ENCODE results near the gene SGPP2.
A peak's percentile ranks its signal among the peaks of the same experiment; 100 is the strongest.

The SGPP2 gene

GRCh38 chr2:222447131-222447530 is 22.8 kb downstream of the SGPP2 start:
- DNase-seq (ENCODE audit: low read depth), result no peak
- TF ChIP-seq CTCF (IDR thresholded peaks at IDR 0.05; ENCODE audit: insufficient read depth, low read depth, low read length, missing control alignments), result no peak
- H3K4me3 ChIP-seq (ENCODE audit: low read depth, low read length), result no peak overlapping the region

- DNase-seq (ENCODE audit: low read depth), result no peak
- no peak for TF ChIP-seq CTCF (IDR thresholded peaks at IDR 0.05; ENCODE audit: insufficient read depth, low read depth, low read length, missing control alignments)
- no peak overlapping the region for H3K4me3 ChIP-seq (ENCODE audit: low read depth, low read length)
Measured at GRCh38 chr2:222448748-222449181, 24.4 kb downstream of the SGPP2 start.

GRCh38 chr2:222450021-222450420 is 25.7 kb downstream of the SGPP2 start:
- H3K4me3 ChIP-seq (ENCODE audit: low read depth, low read length), result no peak overlapping the region
- TF ChIP-seq CTCF (IDR thresholded peaks at IDR 0.05; ENCODE audit: insufficient read depth, low read depth, low read length, missing control alignments), result no peak

GRCh38 chr2:222451224-222451674 is 26.9 kb downstream of the SGPP2 start:
- H3K4me3 ChIP-seq (ENCODE audit: low read depth, low read length), result no peak overlapping the region
- peak; percentile 23 for TF ChIP-seq CTCF (IDR thresholded peaks at IDR 0.05; ENCODE audit: insufficient read depth, low read depth, low read length, missing control alignments)
- DNase-seq (ENCODE audit: low read depth), result peak; percentile 88

More at GRCh38 chr2:222450021-222450420, 25.7 kb downstream of the SGPP2 start:
- no peak for DNase-seq (ENCODE audit: low read depth)

GRCh38 chr2:222452422-222452950 is 28.1 kb downstream of the SGPP2 start:
- no peak overlapping the region for H3K4me3 ChIP-seq (ENCODE audit: low read depth, low read length)
- no peak for TF ChIP-seq CTCF (IDR thresholded peaks at IDR 0.05; ENCODE audit: insufficient read depth, low read depth, low read length, missing control alignments)
- DNase-seq (ENCODE audit: low read depth), result no peak

GRCh38 chr2:222456479-222457077 is 32.2 kb downstream of the SGPP2 start:
- H3K4me3 ChIP-seq (ENCODE audit: low read depth, low read length), result no peak overlapping the region
- no peak for TF ChIP-seq CTCF (IDR thresholded peaks at IDR 0.05; ENCODE audit: insufficient read depth, low read depth, low read length, missing control alignments)
- DNase-seq (ENCODE audit: low read depth), result no peak

GRCh38 chr2:222459983-222460382 is 35.6 kb downstream of the SGPP2 start:
- H3K4me3 ChIP-seq (ENCODE audit: low read depth, low read length), result no peak overlapping the region
- TF ChIP-seq CTCF (IDR thresholded peaks at IDR 0.05; ENCODE audit: insufficient read depth, low read depth, low read length, missing control alignments), result no peak
- no peak for DNase-seq (ENCODE audit: low read depth)

Data from GM12865 (cell line).